C4-2B (cell line): Measurements from ENCODE around the gene KRTAP10-6.

Experiments used
- ZFX ChIP-seq: fragments of 450-650 bp; IDR thresholded peaks from 2 replicates; pipeline ENCODE4 v1.6.1; 2017
- TF ChIP-seq, protein P1 (sequence below): fragments of 450-650 bp; conservative IDR thresholded peaks from 2 replicates; pipeline ENCODE4 v1.5.1; 2017; ENCODE audit warnings: mild to moderate bottlenecking

GRCh38 chr21:44571844-44572782, 20.2 kb downstream of the KRTAP10-6 start:
- TF ChIP-seq, protein P1, sequence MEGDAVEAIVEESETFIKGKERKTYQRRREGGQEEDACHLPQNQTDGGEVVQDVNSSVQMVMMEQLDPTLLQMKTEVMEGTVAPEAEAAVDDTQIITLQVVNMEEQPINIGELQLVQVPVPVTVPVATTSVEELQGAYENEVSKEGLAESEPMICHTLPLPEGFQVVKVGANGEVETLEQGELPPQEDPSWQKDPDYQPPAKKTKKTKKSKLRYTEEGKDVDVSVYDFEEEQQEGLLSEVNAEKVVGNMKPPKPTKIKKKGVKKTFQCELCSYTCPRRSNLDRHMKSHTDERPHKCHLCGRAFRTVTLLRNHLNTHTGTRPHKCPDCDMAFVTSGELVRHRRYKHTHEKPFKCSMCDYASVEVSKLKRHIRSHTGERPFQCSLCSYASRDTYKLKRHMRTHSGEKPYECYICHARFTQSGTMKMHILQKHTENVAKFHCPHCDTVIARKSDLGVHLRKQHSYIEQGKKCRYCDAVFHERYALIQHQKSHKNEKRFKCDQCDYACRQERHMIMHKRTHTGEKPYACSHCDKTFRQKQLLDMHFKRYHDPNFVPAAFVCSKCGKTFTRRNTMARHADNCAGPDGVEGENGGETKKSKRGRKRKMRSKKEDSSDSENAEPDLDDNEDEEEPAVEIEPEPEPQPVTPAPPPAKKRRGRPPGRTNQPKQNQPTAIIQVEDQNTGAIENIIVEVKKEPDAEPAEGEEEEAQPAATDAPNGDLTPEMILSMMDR = no peak
- no peak for TF ChIP-seq ZFX
